NCI-H510A (cell line): Measurements from ENCODE around the gene LRP5.
"Not testable (repeated sequence)": the region's sequence is repeated elsewhere in the genome, so short reads cannot be mapped to it uniquely, and the experiment has no call there.

Source experiments
- DNase-seq: peaks from one replicate; lab custom pipeline; 2025; lab: John Stamatoyannopoulos, UW

LRP5 gene

GRCh38 chr11:68392822-68393221, 80.4 kb downstream of the LRP5 start:
- no peak for DNase-seq

GRCh38 chr11:68396516-68396915, 84.1 kb downstream of the LRP5 start:
- no peak for DNase-seq

GRCh38 chr11:68397256-68397655, 84.9 kb downstream of the LRP5 start:
- DNase-seq: no peak

GRCh38 chr11:68398995-68399851, 86.8 kb downstream of the LRP5 start:
- DNase-seq: no peak

- no peak for DNase-seq
Measured at GRCh38 chr11:68399916-68400315, 87.5 kb downstream of the LRP5 start.

- DNase-seq: not testable (repeated sequence)
Measured at GRCh38 chr11:68400584-68400983, 88.2 kb downstream of the LRP5 start.

GRCh38 chr11:68401856-68402255, 89.5 kb downstream of the LRP5 start:
- DNase-seq: no peak

- DNase-seq: no peak
Measured at GRCh38 chr11:68402355-68403031, 90.1 kb downstream of the LRP5 start.

GRCh38 chr11:68403424-68403823, 91.0 kb downstream of the LRP5 start:
- no peak for DNase-seq

GRCh38 chr11:68403831-68404230, 91.4 kb downstream of the LRP5 start:
- DNase-seq: no peak

GRCh38 chr11:68406324-68407313, 94.2 kb downstream of the LRP5 start:
- no peak for DNase-seq

GRCh38 chr11:68408512-68408911, 96.1 kb downstream of the LRP5 start:
- no peak for DNase-seq

GRCh38 chr11:68409748-68410344, 97.5 kb downstream of the LRP5 start:
- no peak for DNase-seq

- DNase-seq: peak; percentile 27
Measured at GRCh38 chr11:68411501-68411991, 99.2 kb downstream of the LRP5 start.

GRCh38 chr11:68412593-68413475, 100.4 kb downstream of the LRP5 start:
- no peak for DNase-seq

GRCh38 chr11:68413591-68413999, 101.2 kb downstream of the LRP5 start:
- no peak for DNase-seq

- DNase-seq: no peak
Measured at GRCh38 chr11:68414496-68415221, 102.3 kb downstream of the LRP5 start.

GRCh38 chr11:68416070-68416578, 103.7 kb downstream of the LRP5 start:
- DNase-seq: no peak

GRCh38 chr11:68418648-68419047, 106.3 kb downstream of the LRP5 start:
- DNase-seq: no peak

GRCh38 chr11:68420171-68420570, 107.8 kb downstream of the LRP5 start:
- no peak for DNase-seq
